ENCODE data around the gene LSS. TPM values are rescaled to one million over a fixed set of nuclear protein-coding genes. Genes with fewer than 3 reads are reported as not detected.

Gene LSS
- total and polyA plus RNA-seq, 10 of the 15 experiments (the other 5 are each of a cell fraction or from before 2014, with no cell fraction given): 2.9 to 82.4 (median 27.5) TPM

GRCh38 chr21:46237474-46237873 lies 8.9 kb upstream of the LSS start:
- ATAC-seq: no peak
- H2AFZ ChIP-seq (ENCODE audit: control insufficient read depth, low read depth, low read length): no peak overlapping the region
- ChIA-PET CTCF (interaction anchor here (0.9 to 1.1 kb wide), 2 partner anchors 13 to 16 kb away, joined by 3 read pairs; no protein-coding TSS in a partner anchor), POLR2A (no interaction called here), RAD21 (ENCODE audit: unreplicated experiment) (interaction anchor here (1.8 kb wide), 1 partner anchor 94 kb away, joined by 4 read pairs; no protein-coding TSS in a partner anchor), SMC1A (ENCODE audit: uncharacterized antibody, unreplicated experiment) (no interaction called here)
- intact Hi-C loops (cut with micrococcal nuclease; ENCODE audit: unreplicated experiment) (no loop called here), in situ Hi-C loops (cut with MboI) (no loop called here)
- no peak overlapping the region for H3K27ac ChIP-seq (ENCODE audit: control insufficient read depth, insufficient read depth)
- no TSS peak for BruUV-seq (replicated peaks)
- no peak overlapping the region for H3K4me3 ChIP-seq
- no peaks in the 10 kb centered on the region for H3K4me1 ChIP-seq (ENCODE audit: control insufficient read depth, insufficient read depth, low read length)
- TF ChIP-seq E2F4 (IDR thresholded peaks at IDR 0.05; ENCODE audit: low read depth, low read length): no peak
- no peak for TF ChIP-seq TCF12 (IDR thresholded peaks at IDR 0.05; ENCODE audit: low read depth, low read length)
- TF ChIP-seq RUNX3 (IDR thresholded peaks at IDR 0.05; ENCODE audit: low read length): no peak
- TF ChIP-seq POLR2AphosphoS5 (IDR thresholded peaks at IDR 0.05; ENCODE audit: low read length): no peak
- no peak for TF ChIP-seq RB1 (IDR thresholded peaks at IDR 0.05; ENCODE audit: borderline replicate concordance)
- no peak for TF ChIP-seq ZSCAN29 (IDR thresholded peaks at IDR 0.05)
- TF ChIP-seq NR2F1 (conservative IDR thresholded peaks at IDR 0.05): no peak
- TF ChIP-seq ZNF274 (IDR thresholded peaks at IDR 0.05; ENCODE audit: insufficient read depth, insufficient read length): no peak
- no peaks in the 10 kb centered on the region for H4K20me1 ChIP-seq (ENCODE audit: control insufficient read depth, insufficient read depth)
- no peak overlapping the region for H3K4me2 ChIP-seq (ENCODE audit: control insufficient read depth, insufficient read depth)
- peaks cover 12 to 43% of the 10 kb centered on the region in 2 experiments for H3K36me3 ChIP-seq (ENCODE audit: control insufficient read depth in 2 of 2, insufficient read depth in 2 of 2, low read length in 1 of 2)
- no peak for DNase-seq (ENCODE audit: low read depth, low spot score)
- no peak for FAIRE-seq
- H3K9ac ChIP-seq (ENCODE audit: control insufficient read depth, insufficient read depth, low read length): no peak overlapping the region
- H3K9me3 ChIP-seq (replicated peaks; ENCODE audit: control insufficient read depth, insufficient read depth, low read length): no peaks in the 10 kb centered on the region
- H3K79me2 ChIP-seq (ENCODE audit: control insufficient read depth, insufficient read depth, low read length): no peaks in the 10 kb centered on the region
- WGBS (ENCODE audit: insufficient coverage, insufficient replicate concordance, low lambda C conversion rate, missing lambda C conversion rate): 96% methylated on average over 5 of the region's 5 CpGs
- no peaks in the 10 kb centered on the region for H3K27me3 ChIP-seq (replicated peaks in 1 of 2; ENCODE audit: control insufficient read depth in 2 of 2, insufficient read depth in 2 of 2, low read length in 1 of 2)

Data from GM12878 (cell line).